HG03139 (cell line): ENCODE results near the gene POGK.
"Not testable (repeated sequence)": the region's sequence is repeated elsewhere in the genome, so short reads cannot be mapped to it uniquely, and the experiment has no call there.

Source experiments
- ATAC-seq: cut with Tn5 transposase; IDR thresholded peaks from one replicate; pipeline ENCODE4 v1.9.1; 2021; ENCODE audit not compliant: unreplicated experiment

POGK gene, protein sequence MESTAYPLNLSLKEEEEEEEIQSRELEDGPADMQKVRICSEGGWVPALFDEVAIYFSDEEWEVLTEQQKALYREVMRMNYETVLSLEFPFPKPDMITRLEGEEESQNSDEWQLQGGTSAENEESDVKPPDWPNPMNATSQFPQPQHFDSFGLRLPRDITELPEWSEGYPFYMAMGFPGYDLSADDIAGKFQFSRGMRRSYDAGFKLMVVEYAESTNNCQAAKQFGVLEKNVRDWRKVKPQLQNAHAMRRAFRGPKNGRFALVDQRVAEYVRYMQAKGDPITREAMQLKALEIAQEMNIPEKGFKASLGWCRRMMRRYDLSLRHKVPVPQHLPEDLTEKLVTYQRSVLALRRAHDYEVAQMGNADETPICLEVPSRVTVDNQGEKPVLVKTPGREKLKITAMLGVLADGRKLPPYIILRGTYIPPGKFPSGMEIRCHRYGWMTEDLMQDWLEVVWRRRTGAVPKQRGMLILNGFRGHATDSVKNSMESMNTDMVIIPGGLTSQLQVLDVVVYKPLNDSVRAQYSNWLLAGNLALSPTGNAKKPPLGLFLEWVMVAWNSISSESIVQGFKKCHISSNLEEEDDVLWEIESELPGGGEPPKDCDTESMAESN

DNA sequence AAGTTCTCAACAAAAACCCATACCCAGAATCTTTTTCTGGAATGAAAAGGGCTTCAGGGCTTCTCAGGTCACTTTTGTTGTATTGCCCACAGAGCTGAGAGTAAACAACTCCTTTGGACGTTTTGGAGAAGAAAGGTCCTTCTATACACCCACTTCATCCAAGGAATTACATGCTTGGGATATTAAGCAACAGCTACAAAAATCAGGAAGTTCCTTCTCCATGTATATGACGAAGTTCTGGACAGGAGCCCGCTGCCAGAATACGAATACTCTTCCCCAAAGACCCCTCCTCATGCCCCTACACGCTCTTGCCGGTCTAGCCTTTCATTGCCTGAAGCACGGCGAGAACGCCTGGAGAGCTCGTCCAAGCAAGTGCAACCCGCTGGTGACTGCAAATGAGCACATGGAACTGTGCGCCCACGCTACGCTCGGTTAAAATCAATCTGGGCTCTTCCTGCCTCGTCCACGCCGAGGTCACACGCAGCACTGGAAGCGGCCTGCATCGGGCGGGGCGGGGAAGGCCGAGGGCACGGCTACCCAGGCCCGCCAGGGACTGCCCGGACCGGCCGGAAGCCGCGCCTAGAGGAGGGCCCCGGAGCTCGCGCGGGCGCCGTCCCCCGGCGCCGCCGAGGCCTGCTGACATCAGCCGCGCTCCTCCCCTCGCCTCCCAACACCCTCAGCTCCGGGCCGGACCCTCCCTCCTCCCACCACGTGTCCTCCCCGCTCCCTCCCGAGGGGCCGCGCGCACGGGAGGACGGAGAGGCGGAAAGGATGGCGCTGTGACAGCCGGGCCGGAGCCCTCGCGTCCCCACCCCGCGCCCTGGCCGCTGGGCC, at the start of gene POGK:
TSS of gene POGK (plus strand) at position 710 of the 834 bp plus-strand sequence. CDS start 1,482 bp downstream, outside the sequence.
- ATAC-seq: peak; percentile 94

DNA sequence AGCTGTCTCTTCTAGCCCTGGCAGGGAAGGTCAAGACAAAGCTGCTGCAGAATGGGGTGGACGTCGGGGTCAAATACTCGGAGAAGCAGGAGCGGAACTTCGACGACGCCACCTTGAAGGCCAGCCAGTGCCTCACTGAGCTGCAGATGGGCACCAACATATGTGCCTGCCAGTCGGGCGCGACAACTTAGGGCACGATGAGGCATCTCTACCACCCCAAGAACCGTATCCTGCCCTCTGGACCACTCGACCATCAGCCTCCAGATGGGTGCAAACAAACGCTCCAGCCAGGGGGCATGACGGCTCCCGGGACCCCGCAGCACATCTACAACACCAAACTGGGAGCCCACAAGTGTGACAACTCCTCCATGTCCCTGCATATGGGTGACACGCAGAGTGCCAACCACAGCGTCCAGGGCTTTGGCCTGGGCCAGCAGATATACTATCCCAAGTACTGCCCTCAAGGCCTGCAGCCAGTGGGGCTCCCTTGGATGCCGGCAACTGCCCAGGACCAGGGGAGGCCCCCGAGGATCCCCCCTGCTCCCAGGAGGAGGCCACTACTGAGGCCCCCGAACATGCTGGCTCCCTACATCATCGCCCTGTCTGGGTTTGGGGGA, 42.5 kb upstream of the POGK start:
- ATAC-seq: no peak

DNA sequence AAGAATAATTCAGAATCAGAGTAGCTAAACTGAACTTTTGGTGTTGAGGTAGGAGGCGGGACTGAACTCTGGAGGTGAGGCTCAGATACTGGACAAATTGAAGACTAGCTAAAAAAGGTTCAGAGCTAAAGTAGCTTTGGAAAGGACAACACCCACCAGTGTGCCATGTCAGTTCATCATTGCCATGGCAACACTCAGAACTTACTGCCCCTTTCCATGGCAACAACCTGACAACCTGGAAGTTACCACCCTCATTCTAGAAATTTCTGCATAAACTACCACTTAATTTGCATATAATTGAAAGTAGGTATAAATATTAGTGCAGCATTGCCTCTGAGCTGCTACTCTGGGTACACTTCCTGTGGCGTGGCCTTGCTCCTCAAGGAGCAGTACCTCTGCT, 30.3 kb upstream of the POGK start:
- no peak for ATAC-seq

DNA sequence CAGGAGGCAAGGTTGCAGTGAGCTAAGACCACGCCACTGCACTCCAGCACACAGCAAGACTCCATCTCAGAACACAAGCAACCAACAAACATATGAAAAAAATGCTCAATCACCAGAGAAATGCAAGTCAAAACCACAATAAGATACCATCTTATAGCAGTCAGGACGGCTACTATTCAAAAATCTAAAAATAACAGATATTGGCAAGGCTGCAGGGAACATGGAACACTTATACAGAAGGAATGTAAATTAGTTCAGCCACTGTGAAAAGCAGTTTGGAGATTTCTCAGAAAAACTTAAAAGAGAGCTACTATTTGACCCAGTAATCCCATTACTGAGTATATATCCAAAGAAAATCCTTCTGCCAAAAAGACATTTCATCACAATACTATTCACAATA, 27.6 kb upstream of the POGK start:
- ATAC-seq: no peak

DNA sequence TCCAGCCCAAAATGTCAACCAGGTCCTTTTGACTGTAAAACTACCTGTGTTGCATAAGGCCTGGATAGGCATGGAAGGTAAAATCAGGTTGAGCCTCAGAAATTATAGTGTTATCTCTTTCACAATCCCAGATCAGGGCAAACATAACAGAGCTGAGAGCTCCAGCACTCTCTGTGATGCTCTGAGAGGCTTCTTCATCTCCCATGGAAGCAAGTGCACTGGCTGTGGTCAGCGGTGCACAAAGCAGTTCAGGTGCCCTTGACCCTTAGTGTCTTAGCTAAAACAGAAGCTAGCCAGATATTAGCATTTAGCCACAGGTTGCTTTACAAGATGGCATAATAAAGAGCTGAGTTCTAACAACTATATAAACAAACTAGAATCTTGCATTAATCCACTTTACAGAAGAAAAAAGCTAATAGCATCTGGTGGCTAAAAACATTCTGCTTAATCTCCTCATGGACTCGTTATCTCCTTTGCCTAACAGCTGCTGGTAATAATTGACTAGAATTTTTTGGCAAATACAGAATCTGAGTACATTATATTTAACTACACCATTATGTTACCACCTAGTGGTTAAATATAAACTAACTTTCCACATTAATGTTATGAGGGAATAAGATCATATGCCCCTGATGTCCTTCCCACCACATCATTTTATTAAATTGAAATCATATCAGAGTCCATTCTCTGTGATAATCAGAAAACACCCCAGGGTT, 25.6 kb upstream of the POGK start:
- ATAC-seq: no peak

DNA sequence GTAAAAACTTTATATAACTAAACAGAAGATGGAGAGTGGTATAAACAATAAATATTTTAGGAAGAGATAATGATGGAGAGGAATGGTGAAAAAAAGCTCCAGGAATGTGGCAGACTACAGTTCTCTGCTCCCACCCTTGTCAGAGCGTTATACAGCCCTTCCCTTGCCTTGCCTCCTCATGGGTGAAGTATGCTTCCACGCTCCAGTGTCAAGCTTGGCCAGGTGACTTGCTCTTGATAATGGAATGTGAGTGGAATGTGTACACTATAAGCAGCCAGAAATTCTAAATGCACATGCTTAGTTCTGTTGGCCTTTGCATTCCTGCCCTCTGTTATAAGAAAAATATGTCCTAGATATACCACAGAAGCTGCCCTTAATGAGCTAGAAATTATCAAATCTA, 24.7 kb upstream of the POGK start:
- no peak for ATAC-seq

DNA sequence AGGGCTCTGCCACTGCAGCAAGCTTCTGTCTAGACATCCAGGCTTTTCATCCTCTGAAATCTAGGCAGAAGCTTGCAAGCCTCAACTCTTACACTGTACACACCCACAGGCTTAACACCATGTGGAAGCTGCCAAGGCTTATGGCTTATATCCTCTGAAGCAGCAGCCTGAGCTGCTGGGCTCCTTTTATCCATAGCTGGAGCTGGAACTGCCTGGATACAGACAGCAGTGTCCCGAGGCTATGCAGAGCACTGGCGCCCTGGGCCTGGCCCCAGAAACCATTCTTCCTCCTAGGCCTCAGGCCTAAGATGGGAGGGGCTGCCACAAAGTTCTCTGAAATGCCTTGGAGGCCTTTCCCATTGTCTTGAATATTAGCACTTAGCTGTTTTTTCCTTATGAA, 19.3 kb upstream of the POGK start:
- no peak for ATAC-seq

DNA sequence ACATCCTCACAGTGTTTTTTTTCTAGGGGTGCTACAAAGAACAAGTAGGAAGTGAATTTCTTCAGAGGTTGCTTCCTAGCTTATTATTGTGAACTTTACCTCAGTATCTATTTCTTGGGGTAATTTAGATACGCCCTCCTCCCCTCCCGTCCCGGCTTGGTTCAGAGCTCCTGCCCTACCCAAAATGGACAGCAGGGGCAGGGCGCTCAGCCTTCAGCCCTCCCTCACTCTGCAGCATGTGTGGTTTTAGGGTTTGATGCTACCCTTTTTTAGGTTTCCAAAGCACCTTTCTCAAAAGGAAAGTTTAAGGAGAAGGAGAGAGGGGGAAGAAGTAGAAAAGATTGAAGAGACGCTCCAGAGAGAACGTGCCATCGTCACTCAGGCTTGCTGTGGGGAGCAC, 16.9 kb upstream of the POGK start:
- ATAC-seq: no peak

DNA sequence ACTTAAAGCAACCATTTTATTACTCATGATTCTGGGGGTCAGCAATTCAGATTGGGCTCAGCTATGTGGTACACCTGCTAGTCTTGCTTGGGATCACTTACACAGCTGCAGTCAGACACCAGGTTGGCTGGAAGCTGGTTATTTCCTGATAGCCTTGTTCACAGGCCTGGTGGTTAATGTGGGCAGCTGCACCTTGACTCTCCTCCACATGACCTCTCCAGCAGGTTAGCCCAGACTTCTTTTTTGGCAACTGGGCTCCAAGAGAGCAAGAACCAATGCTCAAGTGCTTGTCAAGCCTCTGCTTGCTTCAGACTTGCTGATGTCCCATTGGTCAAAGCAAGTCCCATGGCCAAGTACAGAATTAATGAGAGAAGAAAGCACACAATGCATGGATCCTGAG, 11.8 kb upstream of the POGK start:
- no peak for ATAC-seq

DNA sequence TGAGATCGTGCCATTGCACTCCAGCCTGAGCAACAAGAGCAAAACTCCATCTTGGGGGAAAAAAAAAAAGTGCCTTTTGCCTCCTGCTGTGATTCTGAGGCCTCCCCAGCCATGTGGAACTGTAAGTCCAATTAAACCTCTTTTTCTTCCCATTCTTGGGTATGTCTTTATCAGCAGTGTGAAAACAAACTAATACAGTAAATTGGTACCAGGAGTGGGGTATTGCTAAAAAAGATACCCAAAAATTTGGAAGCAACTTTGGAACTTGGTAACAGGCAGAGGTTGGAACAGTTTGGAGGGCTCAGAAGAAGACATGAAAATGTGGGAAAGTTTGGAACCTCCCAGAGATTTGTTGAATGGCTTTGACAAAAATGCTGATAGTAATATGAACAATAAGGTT, 9.5 kb upstream of the POGK start:
- not testable (repeated sequence) for ATAC-seq

DNA sequence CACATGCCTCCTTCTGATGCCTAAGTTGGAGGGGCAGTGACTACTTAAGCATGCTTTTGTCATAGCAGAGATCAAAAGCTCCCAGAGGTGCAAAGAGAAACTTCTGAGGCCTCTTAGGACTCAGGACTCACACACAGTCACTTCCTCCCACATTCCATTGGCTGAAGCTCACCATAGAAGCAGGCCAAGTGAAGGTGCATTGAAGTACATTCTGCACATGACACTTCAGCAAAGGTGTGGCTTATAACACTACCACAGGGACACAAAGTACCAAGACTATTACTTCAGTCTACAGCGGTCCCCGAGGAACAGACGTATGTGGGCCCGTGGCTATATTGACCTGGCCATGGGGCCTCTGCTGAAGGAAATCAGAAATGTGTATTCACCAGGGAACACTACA, 2.5 kb upstream of the POGK start:
- no peak for ATAC-seq

DNA sequence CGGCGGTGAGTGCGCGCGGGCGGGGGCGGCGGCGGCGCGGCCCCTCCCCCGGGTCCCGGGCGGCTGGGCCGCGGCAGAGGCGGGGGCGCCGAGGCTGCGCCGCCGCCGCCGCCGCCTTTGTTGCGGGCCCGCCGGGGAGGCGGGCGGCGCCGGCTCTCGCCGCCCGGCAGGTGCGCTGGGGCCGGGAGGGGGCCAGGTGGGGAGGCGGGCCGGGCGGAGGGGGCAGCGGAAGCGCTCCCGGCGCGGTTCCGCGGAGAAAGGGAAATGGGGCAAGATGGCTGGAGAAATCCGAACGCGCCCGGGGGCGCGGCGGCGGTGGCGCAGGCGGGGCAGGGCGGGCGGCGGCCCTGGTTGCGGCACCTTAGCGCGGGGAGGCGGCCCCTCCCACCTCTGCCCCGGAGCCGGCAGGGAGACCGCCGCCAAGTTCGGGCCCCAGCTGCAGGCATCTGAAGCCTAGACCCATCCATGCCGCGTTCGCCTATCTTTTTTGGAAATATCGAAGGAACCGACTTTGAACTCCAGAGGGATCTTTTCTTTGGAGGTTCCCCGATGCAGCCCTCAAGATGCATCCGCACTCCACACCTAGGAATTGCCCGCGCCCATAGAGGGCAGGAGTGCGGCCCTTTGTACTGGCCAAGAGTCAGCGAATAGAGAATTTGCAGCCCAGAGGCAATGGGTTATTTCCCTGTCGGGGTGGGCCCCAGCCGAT, 479 bp downstream of the POGK start:
- ATAC-seq: peak; percentile 34

DNA sequence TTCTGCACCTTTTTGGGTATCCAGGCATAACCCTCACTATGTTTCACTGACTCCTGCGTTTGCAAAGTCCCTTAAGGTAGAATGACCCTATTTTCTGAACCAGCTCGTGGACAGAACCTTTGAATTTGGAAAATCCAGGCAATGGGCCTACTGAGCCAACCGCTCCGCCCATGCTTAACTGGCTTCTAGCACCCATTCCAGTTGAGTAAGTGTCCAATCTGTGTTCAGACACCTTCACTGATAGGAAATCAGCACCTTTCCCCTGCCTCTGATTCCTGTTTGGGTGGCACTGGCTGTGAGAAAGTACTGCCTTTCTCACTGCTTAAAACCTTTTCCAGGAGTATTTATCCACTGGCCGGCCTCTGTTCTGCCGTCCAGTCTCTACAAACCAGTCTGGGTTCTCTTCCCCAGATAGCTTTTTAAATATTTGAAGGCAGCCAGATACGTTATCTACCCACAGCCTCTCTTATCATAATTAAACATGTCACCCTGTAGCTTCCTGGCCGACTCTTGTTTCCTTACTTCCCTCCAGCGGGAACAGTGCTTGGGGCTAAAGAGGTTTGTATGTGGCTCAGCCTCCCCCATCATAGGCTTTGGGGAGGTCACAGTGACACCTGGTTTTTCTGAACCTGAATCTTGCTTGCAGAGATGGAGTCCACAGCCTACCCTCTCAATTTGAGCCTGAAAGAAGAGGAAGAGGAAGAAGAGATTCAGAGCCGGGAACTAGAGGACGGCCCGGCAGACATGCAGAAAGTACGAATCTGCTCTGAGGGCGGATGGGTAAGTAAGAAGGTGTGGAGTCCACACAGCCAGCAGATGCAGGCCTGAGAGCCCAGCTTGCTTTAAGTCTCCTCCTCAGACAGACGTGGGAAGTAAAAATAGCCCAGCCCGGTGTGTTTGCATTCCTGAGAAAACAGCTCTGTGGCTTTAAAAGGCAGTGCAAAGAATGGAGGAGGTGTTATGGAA, 1.3 kb downstream of the POGK start:
- ATAC-seq: no peak

DNA sequence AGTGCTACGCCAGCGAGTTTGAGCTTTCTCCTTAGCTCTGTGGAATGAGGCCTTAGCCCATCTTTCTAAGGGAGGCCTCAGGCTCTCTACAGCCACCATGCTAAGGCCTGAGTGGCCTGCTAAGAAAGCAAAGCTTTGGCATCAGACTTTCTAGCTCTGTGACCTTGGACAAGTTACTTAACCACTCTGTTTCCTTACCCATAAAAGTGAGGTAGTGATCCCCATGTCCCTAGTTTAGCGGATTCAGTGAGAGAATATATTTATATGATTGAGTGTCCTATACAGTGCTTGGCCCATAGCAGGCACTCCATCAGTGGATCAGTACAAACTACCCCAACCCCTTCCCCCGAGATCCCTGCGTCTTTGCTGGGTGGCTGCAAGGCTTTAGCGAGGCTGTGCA, 4.0 kb downstream of the POGK start:
- no peak for ATAC-seq

DNA sequence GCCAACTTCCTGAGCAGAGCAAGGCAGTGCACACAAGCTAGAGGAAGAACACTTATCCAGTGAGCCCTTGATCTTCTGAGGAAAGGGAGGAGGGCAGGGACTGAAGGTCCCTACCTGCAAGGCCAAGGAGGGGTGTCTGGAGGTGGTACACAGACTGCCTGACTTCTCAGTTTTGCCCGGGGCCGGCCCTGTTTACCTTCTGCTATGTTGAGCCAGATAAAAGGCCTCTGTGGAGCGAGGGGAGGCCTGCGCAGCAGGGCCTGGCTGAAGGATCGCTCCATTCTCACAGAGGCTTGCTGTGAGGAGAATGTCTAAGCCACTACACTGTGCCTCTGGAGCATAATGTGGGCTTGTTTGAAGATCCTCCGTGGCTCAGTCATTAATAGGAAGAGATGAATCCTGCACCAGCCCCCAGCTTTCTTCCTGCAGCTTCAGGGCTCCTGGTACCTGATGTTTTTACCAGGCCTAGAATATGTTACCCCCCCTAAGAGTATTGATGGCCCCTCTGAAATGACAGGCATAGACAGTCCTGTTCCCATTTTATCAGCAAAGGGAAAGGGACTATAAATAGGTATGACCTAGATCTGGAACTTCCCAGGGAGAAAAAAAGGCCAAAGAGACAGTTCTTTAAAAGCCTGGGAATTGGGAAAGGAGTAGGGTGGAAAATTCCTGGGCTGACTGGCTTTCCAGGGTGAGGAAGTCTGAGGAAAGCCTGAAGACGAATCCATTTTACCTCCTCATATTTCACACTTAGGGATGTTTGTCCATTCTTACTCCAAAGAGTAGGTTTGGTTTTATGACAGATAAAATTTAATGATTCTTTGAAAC, 4.7 kb downstream of the POGK start:
- no peak for ATAC-seq

DNA sequence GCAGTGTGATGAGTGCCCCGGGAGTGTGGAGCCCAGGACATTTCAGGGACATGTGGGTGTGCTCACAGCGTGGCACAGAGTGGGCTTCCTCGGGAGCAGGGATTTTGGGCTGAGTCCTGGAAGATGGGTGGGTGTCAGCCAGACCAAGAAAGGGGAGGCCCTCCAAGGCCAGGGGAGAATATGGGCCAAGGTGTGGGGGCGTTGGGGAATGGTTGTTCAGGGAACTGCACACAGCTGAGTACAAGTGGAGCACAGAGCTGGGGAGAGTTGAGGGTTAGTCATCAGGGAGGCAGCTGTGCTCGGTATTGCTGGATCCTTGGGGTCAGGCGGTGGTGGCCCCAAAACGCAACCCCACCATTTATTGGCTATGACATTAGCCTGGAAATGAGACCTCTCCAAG, 5.5 kb downstream of the POGK start:
- no peak for ATAC-seq

DNA sequence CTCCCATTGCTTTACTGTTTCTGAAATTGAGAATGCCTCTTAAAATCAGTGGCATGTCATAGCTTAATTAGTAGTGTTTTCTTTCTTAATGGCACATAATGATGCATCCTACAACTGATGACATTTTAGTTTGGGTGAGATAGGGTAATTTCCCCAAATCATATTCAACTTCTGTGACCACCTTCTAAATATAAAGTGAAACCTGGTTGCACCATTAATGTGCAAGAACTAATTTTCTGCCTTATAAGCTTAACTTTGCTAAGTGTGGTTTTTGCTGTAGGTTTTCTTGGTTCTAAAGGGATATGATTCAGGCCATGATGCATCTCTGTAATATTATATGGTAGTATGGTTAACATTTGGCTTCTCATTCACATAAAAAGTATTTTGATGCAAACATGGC, 8.9 kb downstream of the POGK start:
- no peak for ATAC-seq

DNA sequence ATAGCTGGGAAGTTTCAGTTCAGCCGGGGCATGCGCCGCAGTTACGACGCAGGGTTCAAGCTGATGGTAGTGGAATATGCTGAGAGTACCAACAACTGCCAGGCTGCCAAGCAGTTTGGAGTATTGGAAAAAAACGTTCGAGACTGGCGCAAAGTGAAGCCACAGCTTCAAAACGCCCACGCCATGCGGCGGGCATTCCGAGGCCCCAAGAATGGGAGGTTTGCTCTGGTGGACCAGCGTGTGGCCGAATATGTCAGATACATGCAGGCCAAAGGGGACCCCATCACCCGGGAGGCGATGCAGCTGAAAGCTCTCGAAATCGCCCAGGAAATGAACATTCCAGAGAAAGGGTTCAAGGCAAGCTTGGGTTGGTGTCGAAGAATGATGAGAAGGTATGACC, 9.9 kb downstream of the POGK start:
- ATAC-seq: no peak
